ENCODE measurements around the gene TEX2. TPM values are rescaled to one million over a fixed set of nuclear protein-coding genes. Genes with fewer than 3 reads are reported as not detected.

The TEX2 gene
- total and polyA plus RNA-seq, 9 of the 15 experiments (the other 6 are each of a cell fraction or from before 2014, with no cell fraction given) = 4.1 to 27.6 (median 19.3) TPM

DNA sequence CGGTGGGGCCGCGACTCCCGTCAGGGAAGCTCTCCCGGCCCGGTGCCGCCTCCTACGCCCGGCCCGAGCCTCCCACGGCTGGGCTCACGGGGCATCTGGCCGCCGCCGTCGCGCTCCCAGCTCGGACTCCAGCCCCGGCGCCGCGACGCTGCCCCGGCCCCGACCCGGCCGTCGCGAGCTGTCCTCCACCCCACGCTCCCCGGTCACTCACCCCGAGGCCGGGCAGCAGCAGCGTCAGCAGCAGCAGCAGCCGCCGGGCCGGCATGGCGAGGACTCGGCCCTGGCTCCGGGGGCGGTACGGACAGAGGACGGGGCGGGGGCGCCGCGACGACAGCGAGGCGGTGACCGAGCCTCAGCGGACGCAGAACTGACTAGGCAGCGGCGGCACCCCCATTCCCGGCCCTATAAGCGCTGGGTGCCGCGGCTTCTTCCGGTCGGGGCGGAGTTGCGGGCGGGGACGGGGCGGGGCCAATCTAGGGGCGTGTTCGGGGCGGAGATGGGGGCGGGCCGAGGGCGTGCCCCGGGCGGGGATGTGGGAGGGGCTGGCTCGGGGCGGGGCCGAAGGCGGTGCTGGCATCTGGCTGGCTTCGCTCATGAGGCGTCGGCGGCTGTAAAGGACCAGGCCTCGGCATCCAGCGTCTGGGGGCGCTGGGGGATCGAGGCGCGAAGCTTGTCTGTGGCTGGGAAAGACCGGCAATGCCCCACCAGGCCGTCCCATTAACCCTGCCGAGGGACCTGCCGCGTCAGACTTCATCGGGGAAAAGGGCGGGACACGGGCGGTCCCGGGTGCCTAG lies 133.1 kb downstream of the TEX2 start, which contains the start of gene ERN1 (continued):
- TF ChIP-seq E2F5 (CRISPR knock-in tag; IDR thresholded peaks at IDR 0.05) = no peak
- TF ChIP-seq ETV5 (CRISPR knock-in tag; IDR thresholded peaks at IDR 0.05; ENCODE audit: low read depth) = peak; percentile 60; the same call in 1 of the 2 replicates
- TF ChIP-seq, protein P1, sequence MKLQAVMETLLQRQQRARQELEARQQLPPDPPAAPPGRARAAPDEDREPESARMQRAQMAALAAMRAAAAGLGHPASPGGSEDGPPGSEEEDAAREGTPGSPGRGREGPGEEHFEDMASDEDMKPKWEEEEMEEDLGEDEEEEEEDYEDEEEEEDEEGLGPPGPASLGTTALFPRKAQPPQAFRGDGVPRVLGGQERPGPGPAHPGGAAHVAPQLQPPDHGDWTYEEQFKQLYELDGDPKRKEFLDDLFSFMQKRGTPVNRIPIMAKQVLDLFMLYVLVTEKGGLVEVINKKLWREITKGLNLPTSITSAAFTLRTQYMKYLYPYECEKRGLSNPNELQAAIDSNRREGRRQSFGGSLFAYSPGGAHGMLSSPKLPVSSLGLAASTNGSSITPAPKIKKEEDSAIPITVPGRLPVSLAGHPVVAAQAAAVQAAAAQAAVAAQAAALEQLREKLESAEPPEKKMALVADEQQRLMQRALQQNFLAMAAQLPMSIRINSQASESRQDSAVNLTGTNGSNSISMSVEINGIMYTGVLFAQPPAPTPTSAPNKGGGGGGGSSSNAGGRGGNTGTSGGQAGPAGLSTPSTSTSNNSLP (IDR thresholded peaks at IDR 0.05; ENCODE audit: borderline replicate concordance, low read depth, low read length) = no peak
- no peak for TF ChIP-seq ARID1B (IDR thresholded peaks at IDR 0.05)
- TF ChIP-seq, protein P2, sequence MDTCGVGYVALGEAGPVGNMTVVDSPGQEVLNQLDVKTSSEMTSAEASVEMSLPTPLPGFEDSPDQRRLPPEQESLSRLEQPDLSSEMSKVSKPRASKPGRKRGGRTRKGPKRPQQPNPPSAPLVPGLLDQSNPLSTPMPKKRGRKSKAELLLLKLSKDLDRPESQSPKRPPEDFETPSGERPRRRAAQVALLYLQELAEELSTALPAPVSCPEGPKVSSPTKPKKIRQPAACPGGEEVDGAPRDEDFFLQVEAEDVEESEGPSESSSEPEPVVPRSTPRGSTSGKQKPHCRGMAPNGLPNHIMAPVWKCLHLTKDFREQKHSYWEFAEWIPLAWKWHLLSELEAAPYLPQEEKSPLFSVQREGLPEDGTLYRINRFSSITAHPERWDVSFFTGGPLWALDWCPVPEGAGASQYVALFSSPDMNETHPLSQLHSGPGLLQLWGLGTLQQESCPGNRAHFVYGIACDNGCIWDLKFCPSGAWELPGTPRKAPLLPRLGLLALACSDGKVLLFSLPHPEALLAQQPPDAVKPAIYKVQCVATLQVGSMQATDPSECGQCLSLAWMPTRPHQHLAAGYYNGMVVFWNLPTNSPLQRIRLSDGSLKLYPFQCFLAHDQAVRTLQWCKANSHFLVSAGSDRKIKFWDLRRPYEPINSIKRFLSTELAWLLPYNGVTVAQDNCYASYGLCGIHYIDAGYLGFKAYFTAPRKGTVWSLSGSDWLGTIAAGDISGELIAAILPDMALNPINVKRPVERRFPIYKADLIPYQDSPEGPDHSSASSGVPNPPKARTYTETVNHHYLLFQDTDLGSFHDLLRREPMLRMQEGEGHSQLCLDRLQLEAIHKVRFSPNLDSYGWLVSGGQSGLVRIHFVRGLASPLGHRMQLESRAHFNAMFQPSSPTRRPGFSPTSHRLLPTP (IDR thresholded peaks at IDR 0.05; ENCODE audit: borderline replicate concordance, extremely low read depth, insufficient read length) = no peak
- no peak for TF ChIP-seq NFRKB (IDR thresholded peaks at IDR 0.05; ENCODE audit: low read depth)
- TF ChIP-seq SMARCA4 (IDR thresholded peaks at IDR 0.05) = no peak
- no peak for TF ChIP-seq MCM3 (IDR thresholded peaks at IDR 0.05)
- no peak for TF ChIP-seq ADNP (tag; IDR thresholded peaks at IDR 0.05)
- no peak for TF ChIP-seq MYNN (IDR thresholded peaks at IDR 0.05)
- no peak for TF ChIP-seq MYNN (CRISPR knock-in tag; IDR thresholded peaks at IDR 0.05)
- TF ChIP-seq FOXP1 (CRISPR knock-in tag; IDR thresholded peaks at IDR 0.05) = peak; percentile 94
- no peak for TF ChIP-seq MCM5 (IDR thresholded peaks at IDR 0.05; ENCODE audit: low read depth)
- no peak for TF ChIP-seq PTRF (tag; IDR thresholded peaks at IDR 0.05)
- TF ChIP-seq EP300 (IDR thresholded peaks at IDR 0.05; ENCODE audit: low read length) = no peak; the same call in 1 of the 2 replicates
- no peak; the same call in 1 of the 2 replicates for TF ChIP-seq STAG1 (CRISPR knock-in tag; IDR thresholded peaks at IDR 0.05; ENCODE audit: borderline replicate concordance)
- peak; percentile 94 for TF ChIP-seq GATAD2B (IDR thresholded peaks at IDR 0.05; ENCODE audit: borderline replicate concordance)
- TF ChIP-seq, protein P3, sequence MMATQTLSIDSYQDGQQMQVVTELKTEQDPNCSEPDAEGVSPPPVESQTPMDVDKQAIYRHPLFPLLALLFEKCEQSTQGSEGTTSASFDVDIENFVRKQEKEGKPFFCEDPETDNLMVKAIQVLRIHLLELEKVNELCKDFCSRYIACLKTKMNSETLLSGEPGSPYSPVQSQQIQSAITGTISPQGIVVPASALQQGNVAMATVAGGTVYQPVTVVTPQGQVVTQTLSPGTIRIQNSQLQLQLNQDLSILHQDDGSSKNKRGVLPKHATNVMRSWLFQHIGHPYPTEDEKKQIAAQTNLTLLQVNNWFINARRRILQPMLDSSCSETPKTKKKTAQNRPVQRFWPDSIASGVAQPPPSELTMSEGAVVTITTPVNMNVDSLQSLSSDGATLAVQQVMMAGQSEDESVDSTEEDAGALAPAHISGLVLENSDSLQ (IDR thresholded peaks at IDR 0.05) = no peak
- no peak for TF ChIP-seq ETS2 (tag; IDR thresholded peaks at IDR 0.05; ENCODE audit: borderline replicate concordance, poor library complexity, severe bottlenecking)
- TF ChIP-seq, protein P4, sequence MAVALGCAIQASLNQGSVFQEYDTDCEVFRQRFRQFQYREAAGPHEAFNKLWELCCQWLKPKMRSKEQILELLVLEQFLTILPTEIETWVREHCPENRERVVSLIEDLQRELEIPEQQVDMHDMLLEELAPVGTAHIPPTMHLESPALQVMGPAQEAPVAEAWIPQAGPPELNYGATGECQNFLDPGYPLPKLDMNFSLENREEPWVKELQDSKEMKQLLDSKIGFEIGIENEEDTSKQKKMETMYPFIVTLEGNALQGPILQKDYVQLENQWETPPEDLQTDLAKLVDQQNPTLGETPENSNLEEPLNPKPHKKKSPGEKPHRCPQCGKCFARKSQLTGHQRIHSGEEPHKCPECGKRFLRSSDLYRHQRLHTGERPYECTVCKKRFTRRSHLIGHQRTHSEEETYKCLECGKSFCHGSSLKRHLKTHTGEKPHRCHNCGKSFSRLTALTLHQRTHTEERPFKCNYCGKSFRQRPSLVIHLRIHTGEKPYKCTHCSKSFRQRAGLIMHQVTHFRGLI (CRISPR knock-in tag; IDR thresholded peaks at IDR 0.05) = no peak
- TF ChIP-seq ZSCAN32 (CRISPR knock-in tag; IDR thresholded peaks at IDR 0.05) = no peak
- peak; percentile 19; the same call in 1 of the 2 replicates for TF ChIP-seq NCOR1 (IDR thresholded peaks at IDR 0.05)
